Suprapubic skin (tissue), 3 donors: ENCODE results near the gene H6PD.

Experiments
- POLR2A ChIP-seq, 2 donors: fragments of 450-650 bp; IDR thresholded peaks; one replicate each; pipeline ENCODE4 v1.6.1; 2017; ENCODE audit warnings: antibody characterized with exemption in 2 of 2, mild to moderate bottlenecking in 2 of 2, moderate library complexity in 2 of 2
- TF ChIP-seq, protein P1 (sequence below), 2 donors: fragments of 200-600 bp in 1 of 2; fragments of 450-650 bp in 1 of 2; sonication (generic) in 1 of 2; IDR thresholded peaks; one replicate each; pipeline ENCODE4 v1.5.1; 2016 to 2019; ENCODE audit warnings: antibody characterized with exemption in 2 of 2, mild to moderate bottlenecking in 1 of 2, moderate library complexity in 1 of 2

DNA sequence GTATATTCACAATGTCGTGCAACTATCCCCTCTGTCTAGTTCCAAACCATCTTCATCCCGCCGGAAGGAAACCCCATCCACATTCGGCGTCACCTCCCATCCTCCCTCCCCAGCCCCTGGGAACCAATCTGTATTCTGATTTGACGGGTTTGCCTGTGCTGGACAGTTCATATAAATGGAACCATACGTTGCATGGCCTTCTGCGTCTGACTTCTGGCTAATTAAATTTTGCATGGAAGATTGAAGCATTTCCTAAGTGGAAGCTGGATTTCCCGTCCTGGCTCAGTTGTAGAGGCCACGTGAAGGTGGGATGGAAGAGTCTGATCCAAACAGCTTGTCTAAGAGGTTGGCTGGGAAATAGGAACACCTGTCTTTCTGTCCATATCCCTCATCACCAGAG, 72.7 kb downstream of the H6PD start:
- TF ChIP-seq, protein P1, sequence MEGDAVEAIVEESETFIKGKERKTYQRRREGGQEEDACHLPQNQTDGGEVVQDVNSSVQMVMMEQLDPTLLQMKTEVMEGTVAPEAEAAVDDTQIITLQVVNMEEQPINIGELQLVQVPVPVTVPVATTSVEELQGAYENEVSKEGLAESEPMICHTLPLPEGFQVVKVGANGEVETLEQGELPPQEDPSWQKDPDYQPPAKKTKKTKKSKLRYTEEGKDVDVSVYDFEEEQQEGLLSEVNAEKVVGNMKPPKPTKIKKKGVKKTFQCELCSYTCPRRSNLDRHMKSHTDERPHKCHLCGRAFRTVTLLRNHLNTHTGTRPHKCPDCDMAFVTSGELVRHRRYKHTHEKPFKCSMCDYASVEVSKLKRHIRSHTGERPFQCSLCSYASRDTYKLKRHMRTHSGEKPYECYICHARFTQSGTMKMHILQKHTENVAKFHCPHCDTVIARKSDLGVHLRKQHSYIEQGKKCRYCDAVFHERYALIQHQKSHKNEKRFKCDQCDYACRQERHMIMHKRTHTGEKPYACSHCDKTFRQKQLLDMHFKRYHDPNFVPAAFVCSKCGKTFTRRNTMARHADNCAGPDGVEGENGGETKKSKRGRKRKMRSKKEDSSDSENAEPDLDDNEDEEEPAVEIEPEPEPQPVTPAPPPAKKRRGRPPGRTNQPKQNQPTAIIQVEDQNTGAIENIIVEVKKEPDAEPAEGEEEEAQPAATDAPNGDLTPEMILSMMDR (IDR thresholded peaks at IDR 0.05) = no peak
- TF ChIP-seq POLR2A (IDR thresholded peaks at IDR 0.05) = no peak
